Measurements from ENCODE around the gene RPS3.
"Not testable (repeated sequence)": the region's sequence is repeated elsewhere in the genome, so short reads cannot be mapped to it uniquely, and the experiment has no call there.

Gene RPS3

GRCh38 chr11:75399344-75400145 is at the start of gene RPS3:
Gene RPS3 (plus strand): TSS chr11:75399518. CDS start chr11:75399548, 30 bp downstream.
- Histone ChIP-seq H3K27ac (peak within 1 kb of the TSS; percentile 80 to 99 (median 96)), H3K4me3 (peak within 1 kb of the TSS; percentile 59 to 95 (median 82))

DNA sequence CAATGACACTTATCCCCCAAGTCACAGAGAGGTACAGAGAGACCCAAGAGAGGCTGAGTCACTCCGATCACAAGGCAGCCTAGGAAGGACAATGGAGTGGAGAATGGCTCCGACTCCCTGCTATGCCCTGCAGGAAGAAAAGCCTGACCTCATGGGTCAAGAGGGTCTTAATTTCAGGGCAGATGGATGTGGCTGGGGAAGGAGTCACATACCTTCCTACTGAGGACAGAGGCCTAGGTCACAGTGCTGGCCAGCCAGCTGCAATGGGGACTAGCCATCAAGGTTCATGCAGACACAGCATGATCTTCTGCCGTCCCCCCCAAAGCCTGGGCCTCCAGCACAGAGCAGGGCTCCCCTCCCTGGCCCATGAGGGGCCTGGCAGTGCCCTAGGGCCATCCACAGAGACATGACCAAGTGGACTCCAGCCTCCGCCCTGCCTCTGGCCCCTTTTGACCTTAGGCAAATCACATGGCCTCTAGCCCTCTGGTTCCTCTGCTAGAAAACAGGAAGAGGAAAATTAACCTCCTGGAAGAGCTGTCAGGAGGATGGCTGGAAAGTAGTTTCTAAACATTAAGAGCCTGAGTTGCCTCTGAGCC is 49.7 kb upstream of the RPS3 start:
- Histone ChIP-seq H3K27ac (peak overlapping the region in 20 of 21 experiments; percentile 42 to 96 (median 92)), H3K4me3 (peak overlapping the region in 3 of 7 experiments; percentile 57 to 76 (median 64))

DNA sequence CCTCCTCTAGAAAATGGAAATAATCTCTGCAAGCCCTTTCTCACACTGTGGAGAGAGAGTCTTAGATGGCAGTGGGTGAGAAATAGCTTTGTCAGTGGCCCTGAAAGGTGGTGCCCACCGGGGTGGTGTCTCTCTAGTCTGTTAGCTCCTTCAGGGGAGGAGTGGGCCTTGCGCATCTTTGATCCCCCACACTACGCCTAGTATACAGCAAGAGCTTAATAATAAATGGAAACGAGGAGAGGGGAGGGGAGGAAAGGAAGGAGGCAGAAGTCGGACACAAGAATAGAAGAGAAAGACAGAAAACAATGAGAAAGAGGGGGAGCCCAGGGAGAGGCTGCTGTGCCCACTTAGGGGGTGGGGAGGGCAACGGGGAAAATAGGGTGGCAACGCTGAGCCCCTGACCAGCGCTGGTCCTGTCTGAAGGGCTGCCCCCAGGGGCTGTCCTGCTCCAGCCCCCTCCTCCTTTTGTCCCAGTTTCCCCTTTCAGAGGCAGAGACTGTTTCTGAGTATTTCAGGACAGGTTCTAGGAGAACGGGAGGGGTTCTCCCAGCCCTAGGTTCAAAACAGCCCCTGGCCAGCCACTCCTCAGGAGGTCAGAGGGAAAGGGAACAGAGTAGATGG is 49.1 kb upstream of the RPS3 start:
- Histone ChIP-seq H3K27ac (peak overlapping the region in 20 of 21 experiments; percentile 78 to 96 (median 92)), H3K4me3 (peak overlapping the region; percentile 46 to 76 (median 64))

- peak overlapping the region; percentile 46 to 76 (median 64) for H3K4me3 ChIP-seq
- peak overlapping the region; percentile 74 to 96 (median 91) for H3K27ac ChIP-seq
Measured at GRCh38 chr11:75350743-75351540, 48.4 kb upstream of the RPS3 start.

DNA sequence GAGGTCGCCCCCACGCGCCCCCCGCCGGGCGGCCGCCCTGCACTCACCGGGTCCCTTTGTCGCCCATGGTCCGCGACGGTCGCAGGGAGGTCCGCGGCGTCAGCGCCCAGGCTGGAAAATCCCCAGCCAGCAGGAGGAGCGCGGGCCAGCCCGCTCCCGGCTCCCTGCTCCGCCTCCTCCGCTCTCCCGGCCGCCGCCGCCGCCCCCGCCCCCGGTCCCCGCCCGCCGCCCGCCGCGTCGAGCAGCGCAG is 47.9 kb upstream of the RPS3 start, which contains the start of gene ARRB1:
Gene ARRB1, minus strand, starts transcription at position 121 of the 250 bp plus-strand sequence. Its CDS starts 54 bp downstream, at position 67.
- Histone ChIP-seq H3K4me3 (peak within 1 kb of the TSS; percentile 46 to 76 (median 64)), H3K27ac (peak within 1 kb of the TSS; percentile 74 to 96 (median 91))

- peak overlapping the region; percentile 74 to 96 (median 91) for H3K27ac ChIP-seq
- peak overlapping the region; percentile 46 to 76 (median 64) for H3K4me3 ChIP-seq
Measured at GRCh38 chr11:75351791-75352587, 47.3 kb upstream of the RPS3 start.

GRCh38 chr11:75352588-75353206 is 46.6 kb upstream of the RPS3 start:
- H3K4me3 ChIP-seq: peak overlapping the region; percentile 46 to 76 (median 64)
- peak overlapping the region in 20 of 21 experiments; percentile 77 to 96 (median 92) for H3K27ac ChIP-seq

- no peak overlapping the region for H3K4me3 ChIP-seq
- H3K27ac ChIP-seq: no peak overlapping the region
Measured at GRCh38 chr11:75355051-75355450, 44.3 kb upstream of the RPS3 start.

- no peak overlapping the region for H3K4me3 ChIP-seq
- no peak overlapping the region for H3K27ac ChIP-seq
Measured at GRCh38 chr11:75356613-75357012, 42.7 kb upstream of the RPS3 start.

- H3K4me3 ChIP-seq, H3K27ac ChIP-seq: not testable (repeated sequence)
Measured at GRCh38 chr11:75362285-75362684, 37.0 kb upstream of the RPS3 start.

- Histone ChIP-seq H3K27ac (peak overlapping the region in 4 of 21 experiments; percentile 7 to 63 (median 32)), H3K4me3 (no peak overlapping the region)
Measured at GRCh38 chr11:75365711-75366181, 33.6 kb upstream of the RPS3 start.

DNA sequence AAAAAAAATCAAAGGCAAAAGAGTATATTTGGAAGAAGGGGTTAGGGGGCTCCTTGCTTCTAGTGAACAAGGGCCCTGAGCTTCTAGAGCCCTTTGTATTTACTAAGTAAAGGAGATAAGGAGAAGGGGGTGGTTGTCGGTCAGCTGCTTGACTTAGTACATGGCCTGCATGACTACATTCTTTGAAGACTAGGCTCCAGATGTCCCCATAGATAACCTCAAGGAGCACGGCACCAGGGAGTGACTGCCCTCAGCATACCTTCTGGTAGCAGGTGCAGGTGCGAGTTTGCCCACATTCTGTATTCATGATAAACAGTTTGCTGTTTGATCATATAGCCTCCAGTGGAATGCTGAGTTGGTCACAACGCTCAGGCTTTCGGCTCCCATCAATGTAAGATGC is 32.5 kb upstream of the RPS3 start:
- peak overlapping the region in 1 of 21 experiments; percentile 63 for H3K27ac ChIP-seq
- H3K4me3 ChIP-seq: not testable (repeated sequence)

DNA sequence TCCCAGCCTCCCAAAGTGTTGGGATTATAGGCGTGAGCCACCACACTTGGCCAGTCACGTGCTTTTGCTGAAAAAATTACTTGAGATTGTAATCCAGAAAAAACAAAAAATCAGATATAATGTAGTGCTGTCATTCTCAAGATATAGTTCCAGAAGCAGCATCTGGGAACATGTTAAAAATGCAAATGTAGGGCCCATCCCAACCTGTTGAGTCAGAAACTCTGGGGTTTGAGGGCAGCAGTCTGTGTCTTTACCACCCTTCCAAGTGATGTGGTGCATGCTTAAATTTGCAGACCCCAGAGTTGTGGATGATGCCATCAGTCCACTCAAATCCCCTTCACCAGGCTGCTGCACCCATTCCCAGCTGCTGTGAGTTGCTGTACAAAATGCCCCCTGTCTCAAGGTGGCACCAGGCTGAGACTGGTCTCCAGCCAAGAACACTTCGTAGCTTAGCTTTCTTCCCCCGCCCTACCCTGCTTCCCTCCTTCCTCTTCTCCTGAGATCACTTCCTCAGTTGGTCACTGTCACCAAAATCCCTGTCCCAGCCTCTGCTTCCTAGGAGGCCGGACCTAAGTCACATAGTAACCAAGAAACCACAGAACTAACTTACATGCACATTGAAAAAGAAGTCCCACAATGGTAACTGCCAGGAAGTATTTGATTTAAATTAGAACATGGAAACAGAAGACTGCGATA is 29.6 kb upstream of the RPS3 start:
- Histone ChIP-seq H3K4me3 (no peak overlapping the region), H3K27ac (peak overlapping the region in 4 of 21 experiments; percentile 15 to 70 (median 26))

- peak overlapping the region in 12 of 21 experiments; percentile 18 to 72 (median 52) for H3K27ac ChIP-seq
- no peak overlapping the region for H3K4me3 ChIP-seq
Measured at GRCh38 chr11:75371949-75372876, 27.1 kb upstream of the RPS3 start.

DNA sequence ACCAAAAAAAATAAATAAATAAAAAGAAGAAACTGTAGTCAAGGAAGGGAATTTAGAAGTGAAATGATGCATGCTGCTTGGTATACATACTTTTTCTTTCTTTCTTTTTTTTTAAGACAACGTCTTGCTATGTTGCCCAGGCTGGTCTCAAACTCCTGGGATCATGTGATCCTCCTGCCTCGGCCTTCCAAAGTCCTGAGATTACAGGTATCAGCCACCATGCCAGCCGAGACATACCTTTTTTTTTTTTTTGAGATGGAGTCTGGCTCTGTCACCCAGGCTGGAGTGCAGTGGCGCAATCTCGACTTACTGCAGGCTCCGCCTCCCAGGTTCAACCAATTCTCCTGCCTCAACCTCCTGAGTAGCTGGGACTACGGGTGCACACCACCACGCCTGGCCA is 26.1 kb upstream of the RPS3 start:
- Histone ChIP-seq H3K27ac (peak overlapping the region in 2 of 21 experiments; percentile 9 to 50), H3K4me3 (no peak overlapping the region)

GRCh38 chr11:75374646-75375045 is 24.7 kb upstream of the RPS3 start:
- Histone ChIP-seq H3K4me3 (no peak overlapping the region), H3K27ac (no peak overlapping the region)

DNA sequence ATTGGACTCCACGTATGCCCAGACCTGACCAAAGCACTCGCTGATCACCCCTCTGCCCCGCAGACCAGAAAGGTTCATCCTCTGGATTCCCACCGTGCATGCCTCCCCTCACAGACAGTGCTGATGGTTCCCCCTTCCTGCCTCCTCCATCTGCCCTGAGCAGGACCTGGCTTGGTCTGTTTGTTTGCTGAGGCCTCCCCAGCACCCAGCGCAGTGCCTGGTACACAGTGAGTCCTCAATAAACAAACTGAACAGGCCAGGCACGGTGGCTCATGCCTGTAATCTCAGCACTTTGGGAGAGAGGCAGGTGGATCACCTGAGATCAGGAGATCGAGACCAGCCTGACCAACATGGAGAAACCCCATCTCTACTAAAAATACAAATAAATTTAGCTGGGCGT is 23.7 kb upstream of the RPS3 start:
- Histone ChIP-seq H3K4me3 (no peak overlapping the region), H3K27ac (no peak overlapping the region)

Measured in skin epidermis (tissue), 12 donors.